ENCODE measurements around the gene C6orf89.

The C6orf89 gene

GRCh38 chr6:36867471-36868224 lies 18.1 kb upstream of the C6orf89 start:
- ChIA-PET CTCF (interaction anchor here (0.9 to 10.3 kb wide), 4 partner anchors 12 to 150 kb away, joined by 3 to 87 read pairs (median 8); partner anchors contain the start of gene C6orf89), POLR2A (no interaction called here)
- DNase-seq (ENCODE audit: extremely low spot score) = no peak
- no peak for TF ChIP-seq CTCF (IDR thresholded peaks at IDR 0.05; ENCODE audit: control extremely low read depth, extremely low read depth, low read depth, missing control alignments)

GRCh38 chr6:36871686-36872085 lies 14.1 kb upstream of the C6orf89 start:
- no peak for TF ChIP-seq CTCF (IDR thresholded peaks at IDR 0.05; ENCODE audit: control extremely low read depth, extremely low read depth, low read depth, missing control alignments)
- DNase-seq (ENCODE audit: extremely low spot score) = no peak
- POLR2A ChIA-PET = no interaction called here
- CTCF ChIA-PET = interaction anchor here (0.9 to 6.0 kb wide), 6 partner anchors 11 to 146 kb away, joined by 3 to 88 read pairs (median 30); partner anchors contain the start of gene C6orf89

GRCh38 chr6:36873115-36873514 lies 12.6 kb upstream of the C6orf89 start:
- DNase-seq (ENCODE audit: extremely low spot score) = no peak
- POLR2A ChIA-PET = interaction anchor here (0.6 kb wide), 1 partner anchor 413 kb away, joined by 3 read pairs; no protein-coding TSS in a partner anchor
- no peak for TF ChIP-seq CTCF (IDR thresholded peaks at IDR 0.05; ENCODE audit: control extremely low read depth, extremely low read depth, low read depth, missing control alignments)
- CTCF ChIA-PET = interaction anchor here (1.0 to 6.0 kb wide), 11 partner anchors 9 to 258 kb away, joined by 3 to 88 read pairs (median 5); partner anchors contain the start of gene C6orf89

GRCh38 chr6:36873612-36874442 lies 11.9 kb upstream of the C6orf89 start:
- ChIA-PET POLR2A (interaction anchor here (0.6 to 1.6 kb wide), 2 partner anchors 12 to 412 kb away, joined by 3 to 5 read pairs; partner anchors contain the start of gene C6orf89), CTCF (interaction anchor here (1.1 to 6.0 kb wide), 11 partner anchors 9 to 259 kb away, joined by 3 to 88 read pairs (median 5); partner anchors contain the start of gene C6orf89)
- DNase-seq (ENCODE audit: extremely low spot score) = no peak
- TF ChIP-seq CTCF (IDR thresholded peaks at IDR 0.05; ENCODE audit: control extremely low read depth, extremely low read depth, low read depth, missing control alignments) = no peak

GRCh38 chr6:36874443-36875249 lies 11.1 kb upstream of the C6orf89 start, which contains the start of gene PPIL1:
TSS of gene PPIL1 (minus strand) at chr6:36874803. CDS start at chr6:36874772, 31 bp downstream.
- no peak for TF ChIP-seq CTCF (IDR thresholded peaks at IDR 0.05; ENCODE audit: control extremely low read depth, extremely low read depth, low read depth, missing control alignments)
- ChIA-PET POLR2A (interaction anchor here (1.6 kb wide), 1 partner anchor 11 kb away, joined by 5 read pairs; the partner anchor contains the start of gene C6orf89), CTCF (interaction anchor here (0.7 to 6.0 kb wide), 15 partner anchors 8 to 451 kb away, joined by 3 to 88 read pairs (median 4); partner anchors contain the start of gene C6orf89)
- peak; percentile 89 for DNase-seq (ENCODE audit: extremely low spot score)
